Activated CD4-positive, alpha-beta T cell treated with anti-CD3 and anti-CD28 coated beads for 4 hours (primary cell): ENCODE measurements around the gene RLN1.
"Not testable (repeated sequence)": the region's sequence is repeated elsewhere in the genome, so short reads cannot be mapped to it uniquely, and the experiment has no call there.

ENCODE experiments used
- DNase-seq, 2 donors: peaks; one replicate each; pipeline ENCODE4 v3.0.0-alpha.2; 2020

Gene RLN1

GRCh38 chr9:5338992-5339981 is at the start of gene RLN1:
RLN1 (minus strand) TSS chr9:5339876; CDS start chr9:5339746, 130 bp downstream.
- peak; percentile 14 for DNase-seq

GRCh38 chr9:5389109-5389732 is 49.5 kb upstream of the RLN1 start:
- no peak for DNase-seq

GRCh38 chr9:5388026-5388819 is 48.5 kb upstream of the RLN1 start:
- no peak for DNase-seq

GRCh38 chr9:5384436-5384835 is 44.8 kb upstream of the RLN1 start:
- DNase-seq = no peak

- DNase-seq = no peak
Observed at GRCh38 chr9:5382479-5382878, 42.8 kb upstream of the RLN1 start.

- no peak for DNase-seq
Observed at GRCh38 chr9:5375790-5376477, 36.3 kb upstream of the RLN1 start.

- DNase-seq = no peak
Observed at GRCh38 chr9:5375091-5375490, 35.4 kb upstream of the RLN1 start.

- DNase-seq = no peak
Observed at GRCh38 chr9:5364294-5365024, 24.8 kb upstream of the RLN1 start.

- DNase-seq = no peak
Observed at GRCh38 chr9:5361326-5362010, 21.8 kb upstream of the RLN1 start.

GRCh38 chr9:5360341-5360740 is 20.7 kb upstream of the RLN1 start:
- DNase-seq = no peak

- DNase-seq = no peak
Observed at GRCh38 chr9:5357431-5358105, 17.9 kb upstream of the RLN1 start.

GRCh38 chr9:5355817-5356216 is 16.1 kb upstream of the RLN1 start:
- DNase-seq = no peak

GRCh38 chr9:5355226-5355625 is 15.6 kb upstream of the RLN1 start:
- no peak for DNase-seq

- DNase-seq = no peak
Observed at GRCh38 chr9:5354184-5354583, 14.5 kb upstream of the RLN1 start.

GRCh38 chr9:5352637-5353248 is 13.1 kb upstream of the RLN1 start:
- DNase-seq = no peak

- peak; percentile 5 to 8 for DNase-seq
Observed at GRCh38 chr9:5336688-5337087, 3.0 kb downstream of the RLN1 start.

- not testable (repeated sequence) for DNase-seq
Observed at GRCh38 chr9:5331276-5331675, 8.4 kb downstream of the RLN1 start.

GRCh38 chr9:5326893-5327548 is 12.7 kb downstream of the RLN1 start:
- no peak for DNase-seq

- no peak for DNase-seq
Observed at GRCh38 chr9:5326187-5326586, 13.5 kb downstream of the RLN1 start.

- not testable (repeated sequence) for DNase-seq
Observed at GRCh38 chr9:5321601-5322000, 18.1 kb downstream of the RLN1 start.
